KMS-11 (cell line): ENCODE measurements around the gene TANGO2.

ENCODE experiments used
- H2AFZ ChIP-seq: fragments of 200-600 bp; sonication (generic); 2 replicates; pipeline ENCODE4 v1.6.1; 2016; ENCODE audit warnings: antibody characterized with exemption, mixed run types, low read depth
- H3K27ac ChIP-seq: fragments of 200-600 bp; sonication (generic); 2 replicates; pipeline ENCODE4 v1.6.1; 2016; ENCODE audit warnings: mild to moderate bottlenecking, mixed run types
- H3K27me3 ChIP-seq: fragments of 200-600 bp; sonication (generic); 2 replicates; pipeline ENCODE4 v1.6.1; 2017; ENCODE audit warnings: mild to moderate bottlenecking, low read depth, mixed run types, moderate library complexity; ENCODE audit not compliant: insufficient read depth
- H3K36me3 ChIP-seq: fragments of 200-600 bp; sonication (generic); 2 replicates; pipeline ENCODE4 v1.6.1; 2017; ENCODE audit warnings: mild to moderate bottlenecking, mixed run types; ENCODE audit not compliant: insufficient read depth
- H3K4me1 ChIP-seq: fragments of 200-600 bp; sonication (generic); 2 replicates; pipeline ENCODE4 v1.6.1; 2016; ENCODE audit warnings: mild to moderate bottlenecking, low read depth, mixed run types; ENCODE audit not compliant: poor library complexity, severe bottlenecking
- H3K4me2 ChIP-seq: fragments of 200-600 bp; sonication (generic); 2 replicates; pipeline ENCODE4 v1.7.0; 2016; ENCODE audit warnings: mild to moderate bottlenecking, mixed run types
- H3K4me3 ChIP-seq: fragments of 200-600 bp; sonication (generic); IDR thresholded peaks from 2 replicates; pipeline ENCODE4 v1.6.1; 2017; ENCODE audit warnings: low read depth, low read length, mixed read lengths; ENCODE audit not compliant: insufficient read depth
- H3K79me2 ChIP-seq: fragments of 200-600 bp; sonication (generic); 2 replicates; pipeline ENCODE4 v1.6.1; 2016; ENCODE audit warnings: low read depth, mixed run types; ENCODE audit not compliant: insufficient read depth
- H3K9ac ChIP-seq: fragments of 200-600 bp; sonication (generic); 2 replicates; pipeline ENCODE4 v1.6.1; 2016; ENCODE audit warnings: mild to moderate bottlenecking, mixed run types
- H4K20me1 ChIP-seq: fragments of 200-600 bp; sonication (generic); 2 replicates; pipeline ENCODE4 v1.6.1; 2016; ENCODE audit warnings: mild to moderate bottlenecking, mixed run types; ENCODE audit not compliant: insufficient read depth
- TF ChIP-seq, protein P1 (sequence below): fragments of 200-600 bp; sonication (generic); conservative IDR thresholded peaks from 2 replicates; pipeline ENCODE4 v1.6.1; 2017; ENCODE audit warnings: low read depth, mild to moderate bottlenecking, antibody characterized with exemption, low read length, moderate library complexity, mixed read lengths

Gene TANGO2

DNA sequence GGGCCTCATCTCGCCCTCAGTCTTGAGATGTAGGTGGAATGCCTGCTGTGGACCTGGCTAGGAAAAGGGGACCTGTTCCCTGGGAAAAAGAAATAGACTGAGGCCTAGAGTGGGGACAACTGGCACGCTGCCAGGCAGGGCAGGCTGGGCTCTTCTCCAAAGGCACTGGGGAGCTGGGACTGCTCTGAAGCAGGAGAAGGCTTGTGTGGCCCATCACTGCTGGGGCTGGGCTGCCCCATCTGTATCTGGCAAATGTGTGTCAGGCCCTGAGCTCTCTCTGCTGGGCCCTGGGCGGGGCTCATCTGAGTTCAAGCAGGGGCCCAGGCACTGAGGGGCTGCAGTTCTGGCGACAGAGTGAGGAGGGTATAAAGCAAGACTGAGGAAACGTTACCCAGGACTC lies 37.2 kb upstream of the TANGO2 start:
- Histone ChIP-seq H3K9ac (no peak overlapping the region), H2AFZ (no peak overlapping the region), H4K20me1 (no peaks in the 10 kb centered on the region), H3K36me3 (no peaks in the 10 kb centered on the region), H3K4me2 (no peak overlapping the region), H3K4me3 (no peak overlapping the region), H3K79me2 (no peaks in the 10 kb centered on the region), H3K4me1 (peaks cover 3% of the 10 kb centered on the region), H3K27ac (no peak overlapping the region), H3K27me3 (peaks cover 6% of the 10 kb centered on the region; the same call in 1 of the 2 replicates)
- TF ChIP-seq, protein P1, sequence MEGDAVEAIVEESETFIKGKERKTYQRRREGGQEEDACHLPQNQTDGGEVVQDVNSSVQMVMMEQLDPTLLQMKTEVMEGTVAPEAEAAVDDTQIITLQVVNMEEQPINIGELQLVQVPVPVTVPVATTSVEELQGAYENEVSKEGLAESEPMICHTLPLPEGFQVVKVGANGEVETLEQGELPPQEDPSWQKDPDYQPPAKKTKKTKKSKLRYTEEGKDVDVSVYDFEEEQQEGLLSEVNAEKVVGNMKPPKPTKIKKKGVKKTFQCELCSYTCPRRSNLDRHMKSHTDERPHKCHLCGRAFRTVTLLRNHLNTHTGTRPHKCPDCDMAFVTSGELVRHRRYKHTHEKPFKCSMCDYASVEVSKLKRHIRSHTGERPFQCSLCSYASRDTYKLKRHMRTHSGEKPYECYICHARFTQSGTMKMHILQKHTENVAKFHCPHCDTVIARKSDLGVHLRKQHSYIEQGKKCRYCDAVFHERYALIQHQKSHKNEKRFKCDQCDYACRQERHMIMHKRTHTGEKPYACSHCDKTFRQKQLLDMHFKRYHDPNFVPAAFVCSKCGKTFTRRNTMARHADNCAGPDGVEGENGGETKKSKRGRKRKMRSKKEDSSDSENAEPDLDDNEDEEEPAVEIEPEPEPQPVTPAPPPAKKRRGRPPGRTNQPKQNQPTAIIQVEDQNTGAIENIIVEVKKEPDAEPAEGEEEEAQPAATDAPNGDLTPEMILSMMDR = no peak

- no peak overlapping the region for H3K4me3 ChIP-seq
- no peaks in the 10 kb centered on the region for H3K79me2 ChIP-seq
- no peak overlapping the region for H3K4me2 ChIP-seq
- peaks cover 3% of the 10 kb centered on the region for H3K4me1 ChIP-seq
- no peak overlapping the region for H3K27ac ChIP-seq
- TF ChIP-seq, protein P1 = no peak
- no peaks in the 10 kb centered on the region for H3K36me3 ChIP-seq
- H2AFZ ChIP-seq = no peak overlapping the region
- peaks cover 6% of the 10 kb centered on the region; the same call in 1 of the 2 replicates for H3K27me3 ChIP-seq
- H4K20me1 ChIP-seq = no peaks in the 10 kb centered on the region
- no peak overlapping the region for H3K9ac ChIP-seq
Measured at GRCh38 chr22:19984201-19984753, 36.6 kb upstream of the TANGO2 start.

- no peak overlapping the region for H3K27ac ChIP-seq
- H3K9ac ChIP-seq = no peak overlapping the region
- H2AFZ ChIP-seq = no peak overlapping the region
- peaks cover 6% of the 10 kb centered on the region; the same call in 1 of the 2 replicates for H3K27me3 ChIP-seq
- no peaks in the 10 kb centered on the region for H3K36me3 ChIP-seq
- H3K4me1 ChIP-seq = peaks cover 3% of the 10 kb centered on the region
- TF ChIP-seq, protein P1 = no peak
- H3K4me2 ChIP-seq = no peak overlapping the region
- no peak overlapping the region for H3K4me3 ChIP-seq
- H3K79me2 ChIP-seq = no peaks in the 10 kb centered on the region
- H4K20me1 ChIP-seq = no peaks in the 10 kb centered on the region
Measured at GRCh38 chr22:19984851-19985811, 35.8 kb upstream of the TANGO2 start.

DNA sequence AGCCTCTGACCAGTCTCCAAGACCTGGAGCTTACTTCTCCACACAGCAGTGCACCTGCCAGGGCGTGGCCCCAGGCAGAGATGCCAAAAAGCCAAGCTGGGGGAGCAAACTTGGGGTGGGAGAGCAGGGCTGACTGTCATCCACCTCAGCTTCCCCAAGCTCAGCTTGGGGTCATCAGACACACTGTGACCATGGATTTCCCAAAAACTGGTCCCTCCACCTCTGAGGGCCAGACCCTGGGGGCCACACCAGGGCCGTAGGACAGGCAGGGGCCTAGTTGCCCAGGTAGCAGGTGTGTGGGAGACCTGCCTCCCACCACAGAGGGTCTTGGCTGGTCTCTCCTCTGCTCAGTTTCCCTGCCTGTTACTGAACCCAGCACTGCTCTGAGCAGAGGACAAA lies 34.9 kb upstream of the TANGO2 start:
- Histone ChIP-seq H3K79me2 (no peaks in the 10 kb centered on the region), H3K4me1 (peaks cover 3% of the 10 kb centered on the region), H2AFZ (no peak overlapping the region), H3K27me3 (peaks cover 6% of the 10 kb centered on the region; the same call in 1 of the 2 replicates), H3K9ac (no peak overlapping the region), H3K4me2 (no peak overlapping the region; the same call in 1 of the 2 replicates), H3K4me3 (no peak overlapping the region), H4K20me1 (no peaks in the 10 kb centered on the region), H3K27ac (no peak overlapping the region), H3K36me3 (no peaks in the 10 kb centered on the region)
- TF ChIP-seq, protein P1 = no peak
